Esophagus muscularis mucosa (tissue), 4 donors: ENCODE data around the gene AGAP1.

ENCODE experiments used
- CTCF ChIP-seq, 3 experiments: fragments of 200-600 bp in 2 of 3; fragments of 450-650 bp in 1 of 3; sonication (generic) in 2 of 3; IDR thresholded peaks; one replicate each; pipeline ENCODE4 v1.5.1; 2017 to 2019; ENCODE audit warnings: antibody characterized with exemption in 3 of 3, mild to moderate bottlenecking in 2 of 3, moderate library complexity in 1 of 3
- EP300 ChIP-seq: sonication (generic); formaldehyde crosslinking; IDR thresholded peaks from one replicate; pipeline ENCODE4 v1.6.1; 2017; ENCODE audit warnings: antibody characterized with exemption
- POLR2A ChIP-seq: fragments of 450-650 bp; IDR thresholded peaks from one replicate; pipeline ENCODE4 v1.6.1; 2017; ENCODE audit warnings: antibody characterized with exemption, moderate library complexity, mild to moderate bottlenecking, low read depth
- POLR2AphosphoS5 ChIP-seq, 2 donors: sonication (generic); formaldehyde crosslinking; IDR thresholded peaks; one replicate each; pipeline ENCODE4 v1.6.1; 2017; ENCODE audit warnings: antibody characterized with exemption in 2 of 2

- no peak for TF ChIP-seq EP300
- TF ChIP-seq CTCF (IDR thresholded peaks at IDR 0.05) = no peak
- TF ChIP-seq POLR2AphosphoS5 (IDR thresholded peaks at IDR 0.05) = no peak
- no peak for TF ChIP-seq POLR2A
Observed at GRCh38 chr2:236095504-236095903, 601.7 kb downstream of the AGAP1 start.
